HG02884 (cell line): ENCODE data around the gene ADCY10.

ENCODE experiments used
- ATAC-seq: cut with Tn5 transposase; IDR thresholded peaks from one replicate; pipeline ENCODE4 v1.9.1; 2021; ENCODE audit warnings: mild to moderate bottlenecking, moderate library complexity; ENCODE audit not compliant: unreplicated experiment

ADCY10 gene

DNA sequence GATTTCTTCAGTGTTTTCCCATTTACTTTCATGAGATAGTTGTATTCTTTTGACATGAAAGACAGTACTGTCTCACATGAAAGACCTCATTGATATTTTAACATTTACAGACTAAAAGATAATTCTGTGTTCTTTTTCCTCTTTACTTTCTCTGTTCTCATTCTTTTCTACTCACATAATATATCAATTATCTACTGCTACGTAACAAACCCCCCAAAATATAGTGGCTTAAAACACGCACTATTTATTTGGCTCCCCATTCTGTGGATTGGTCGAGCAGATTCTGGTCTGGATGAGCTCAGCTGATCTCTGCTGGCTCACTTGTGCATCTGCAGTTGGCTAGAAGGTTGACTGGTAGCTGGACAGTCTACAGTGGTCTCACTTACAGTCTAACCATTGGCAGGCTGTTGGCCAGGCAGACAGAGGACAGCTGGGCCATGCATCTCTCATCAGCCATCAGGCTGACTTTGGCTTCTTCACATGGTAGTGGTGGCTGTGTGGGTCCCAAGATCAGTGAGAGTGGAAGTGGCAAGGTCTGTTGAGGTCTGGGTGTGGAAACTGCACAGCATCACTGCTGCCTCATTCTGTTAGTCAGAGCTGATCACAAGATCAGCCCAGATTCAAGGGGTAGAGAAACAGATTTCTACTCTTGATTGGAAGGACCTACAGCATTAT, 128.9 kb downstream of the ADCY10 start:
- no peak for ATAC-seq

DNA sequence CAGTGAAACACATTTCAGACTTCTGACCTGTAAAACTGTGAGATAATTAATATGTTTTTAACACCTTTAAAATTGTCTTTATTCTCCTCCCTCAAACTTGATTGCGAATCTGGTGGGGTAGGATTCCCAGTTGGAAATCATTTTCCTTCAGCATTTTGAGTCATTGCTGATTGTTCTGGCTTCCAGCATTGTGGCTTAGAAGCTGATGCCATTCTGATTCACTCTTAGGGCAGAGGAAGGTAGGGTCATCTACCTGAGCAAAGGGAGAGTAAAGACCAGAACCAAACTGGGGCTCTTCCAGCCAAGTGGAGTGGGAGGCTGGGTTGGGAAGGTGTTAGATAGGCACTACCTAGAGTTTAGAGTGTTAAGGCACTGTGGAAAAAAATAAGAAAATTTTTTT, 131.0 kb downstream of the ADCY10 start:
- ATAC-seq = no peak

DNA sequence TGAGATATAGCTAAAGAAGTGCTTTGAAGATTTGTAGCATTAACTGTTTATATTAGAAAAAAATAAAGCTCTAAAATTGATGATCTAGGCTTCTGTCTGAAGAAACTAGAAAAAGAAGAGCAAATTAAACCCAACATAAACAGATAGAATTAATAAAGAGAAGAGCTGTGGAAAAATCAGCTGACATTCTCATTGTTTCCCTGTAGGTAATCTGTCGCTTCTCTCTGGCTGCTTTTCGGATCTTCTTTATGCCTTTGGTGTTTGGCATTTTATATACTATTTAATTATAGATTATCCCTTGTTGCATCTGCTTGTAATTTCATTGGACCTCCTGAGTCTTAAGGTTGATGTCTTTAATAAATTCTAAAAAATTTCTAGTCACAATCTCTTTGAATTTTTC, 132.4 kb downstream of the ADCY10 start:
- ATAC-seq = no peak

DNA sequence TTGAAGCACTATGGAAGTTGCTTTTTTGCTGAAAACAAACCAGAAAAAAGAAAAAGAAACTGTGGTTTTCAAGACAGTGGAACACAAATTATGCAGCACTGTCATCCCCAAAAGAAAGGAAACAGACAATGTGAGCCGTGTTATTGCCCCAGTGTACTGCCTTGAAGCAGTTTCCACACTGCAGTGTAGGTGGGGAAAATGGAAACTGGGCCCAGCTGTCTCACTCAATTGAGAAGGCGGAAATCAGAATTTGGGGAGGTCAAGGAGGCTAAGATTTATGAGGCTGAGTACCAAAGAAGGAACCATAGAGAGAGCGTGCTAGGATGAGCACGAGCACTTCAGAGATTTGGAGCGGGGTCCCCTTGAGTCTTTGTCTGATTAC, 136.7 kb downstream of the ADCY10 start:
- ATAC-seq = no peak

DNA sequence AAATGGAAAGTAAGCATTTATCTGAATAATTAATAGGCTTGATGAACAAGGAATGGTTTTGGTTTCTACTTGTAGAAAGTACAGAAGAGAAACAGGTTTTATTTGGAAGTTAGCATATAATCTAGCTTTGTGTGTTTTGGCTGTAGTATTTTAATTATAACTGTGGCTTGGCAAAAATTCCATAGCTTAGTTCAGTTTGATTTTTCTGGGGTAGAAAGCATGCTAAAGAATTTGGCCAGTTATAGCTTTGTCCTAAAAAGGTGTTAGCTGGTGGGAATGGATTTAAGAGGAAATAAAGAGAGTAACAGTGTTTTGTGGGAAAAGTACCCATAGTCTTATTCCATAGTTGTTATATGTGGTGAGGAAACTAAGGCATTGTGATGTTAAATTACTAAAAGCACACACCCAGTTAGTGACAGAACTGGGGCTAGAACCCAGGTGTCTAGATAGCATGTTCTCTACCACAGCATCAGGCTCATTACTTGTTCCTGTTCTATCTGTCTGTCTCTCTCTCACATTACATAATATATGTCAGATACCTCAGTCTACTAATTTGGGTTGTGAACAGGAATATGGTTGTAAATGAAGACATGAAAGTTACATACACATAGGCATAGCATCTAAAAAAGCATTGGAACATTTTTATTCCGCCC, 137.2 kb downstream of the ADCY10 start:
- ATAC-seq = no peak

DNA sequence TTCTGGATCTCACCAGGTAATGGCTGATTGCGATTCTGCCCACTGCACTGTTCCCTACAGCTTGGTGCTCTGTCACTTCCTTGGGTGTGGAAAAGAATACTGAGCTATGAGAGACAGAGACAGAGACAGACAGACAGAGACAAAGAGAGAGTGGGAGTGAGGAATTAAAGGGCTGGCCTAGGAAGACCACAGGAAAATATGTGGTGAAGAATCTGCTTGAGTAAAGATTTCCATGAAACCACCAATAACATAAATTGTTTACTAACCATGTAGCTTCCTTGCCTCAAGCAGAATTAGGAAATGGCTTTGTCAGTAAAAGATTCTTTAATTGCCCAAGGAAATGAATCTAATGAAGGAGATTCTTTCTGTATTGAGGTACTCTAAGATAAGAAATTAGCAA, 137.8 kb downstream of the ADCY10 start:
- ATAC-seq = no peak

DNA sequence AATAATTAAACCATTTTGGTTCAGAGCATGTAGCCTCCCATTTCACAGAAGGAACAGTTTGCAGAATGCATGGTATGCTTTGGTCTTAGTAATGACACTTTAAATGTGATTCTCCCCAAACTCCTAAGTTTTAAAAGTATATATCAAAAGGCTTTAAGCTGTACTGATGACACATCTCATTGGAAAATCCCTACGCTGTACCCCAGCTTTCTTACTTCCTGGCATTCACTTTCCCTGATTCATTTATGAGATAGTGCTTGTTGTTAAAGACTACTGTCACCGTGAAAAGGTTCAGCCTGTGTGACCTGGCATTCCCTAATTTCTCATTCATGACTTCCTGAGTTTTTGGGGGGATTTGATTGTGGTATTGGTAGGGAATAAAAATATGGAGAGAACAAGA, 138.8 kb downstream of the ADCY10 start:
- ATAC-seq = no peak

DNA sequence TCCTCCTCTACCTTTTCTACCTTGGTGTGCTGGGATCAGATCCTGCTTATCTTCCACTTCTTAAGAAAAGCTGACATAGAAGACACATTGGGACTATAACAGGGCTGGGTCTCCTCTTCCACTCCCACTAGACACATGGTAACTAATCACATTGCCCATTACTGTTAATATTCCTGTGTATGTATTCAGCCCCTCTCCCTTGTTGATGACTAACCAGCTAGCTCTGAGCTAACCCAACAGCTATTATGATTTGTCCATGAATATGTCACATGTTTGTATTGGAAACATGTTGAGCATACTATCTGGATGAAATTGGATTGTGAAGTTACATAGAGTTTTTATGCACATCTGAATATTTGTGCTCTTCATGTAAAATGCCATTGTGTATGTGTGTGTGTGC, 139.2 kb downstream of the ADCY10 start:
- ATAC-seq = no peak

DNA sequence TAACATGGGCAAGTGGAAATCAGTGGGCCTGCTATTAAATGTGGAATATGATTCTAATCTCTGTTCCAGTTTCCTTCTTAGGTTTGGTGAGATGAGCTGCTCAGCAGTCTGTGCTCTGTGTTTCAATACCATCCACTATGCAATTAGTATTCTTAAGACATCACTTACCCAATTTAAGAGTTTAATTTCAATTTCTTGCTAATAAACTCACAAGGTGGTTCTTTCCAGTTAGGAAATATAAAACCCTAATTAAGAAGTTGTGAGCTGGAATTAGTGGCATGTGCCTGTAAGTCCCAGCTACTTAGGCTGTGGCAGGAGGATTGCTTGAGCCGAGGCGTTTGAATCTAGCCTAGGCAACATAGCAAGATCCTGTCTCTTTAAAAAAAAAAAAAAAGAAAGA, 140.4 kb downstream of the ADCY10 start:
- no peak for ATAC-seq

DNA sequence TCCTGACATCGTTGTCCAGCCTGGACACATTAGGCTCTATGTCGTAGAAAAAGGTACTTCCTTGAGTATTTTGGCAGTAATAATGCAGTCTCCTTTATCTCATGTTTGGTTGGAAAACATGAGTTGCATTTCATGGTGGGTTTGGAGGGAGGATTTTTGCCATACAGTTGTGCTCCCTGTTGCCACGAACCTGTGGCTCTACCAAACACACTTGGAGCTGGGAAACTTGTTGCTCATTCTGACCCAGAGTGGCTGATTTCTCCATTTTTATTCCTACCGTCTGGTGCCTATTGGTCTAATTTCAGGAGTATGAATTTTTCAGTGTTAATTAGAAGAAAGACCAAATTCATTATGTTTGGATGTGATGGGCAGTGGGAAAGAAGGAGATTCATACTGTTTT, 141.5 kb downstream of the ADCY10 start:
- ATAC-seq = no peak

DNA sequence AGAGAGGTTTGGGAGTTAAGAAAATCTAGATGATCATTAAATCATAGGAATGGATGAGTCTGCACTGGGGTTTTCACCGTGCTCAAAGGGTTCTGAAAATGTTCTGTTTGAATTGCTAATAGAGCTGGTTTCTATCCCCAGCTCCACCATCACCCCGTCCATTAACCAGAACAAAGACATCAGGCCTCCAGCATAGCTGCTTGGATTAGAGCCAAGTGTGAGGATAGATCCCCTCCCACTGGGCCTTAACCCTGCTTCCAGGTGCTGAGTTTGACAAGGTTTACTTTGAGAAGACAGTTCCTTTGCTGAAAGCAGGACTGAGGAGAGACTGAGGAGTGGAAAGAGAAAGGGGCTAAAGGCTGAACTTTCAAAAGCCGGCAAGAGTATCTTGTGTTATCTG, 143.8 kb downstream of the ADCY10 start:
- ATAC-seq = no peak

DNA sequence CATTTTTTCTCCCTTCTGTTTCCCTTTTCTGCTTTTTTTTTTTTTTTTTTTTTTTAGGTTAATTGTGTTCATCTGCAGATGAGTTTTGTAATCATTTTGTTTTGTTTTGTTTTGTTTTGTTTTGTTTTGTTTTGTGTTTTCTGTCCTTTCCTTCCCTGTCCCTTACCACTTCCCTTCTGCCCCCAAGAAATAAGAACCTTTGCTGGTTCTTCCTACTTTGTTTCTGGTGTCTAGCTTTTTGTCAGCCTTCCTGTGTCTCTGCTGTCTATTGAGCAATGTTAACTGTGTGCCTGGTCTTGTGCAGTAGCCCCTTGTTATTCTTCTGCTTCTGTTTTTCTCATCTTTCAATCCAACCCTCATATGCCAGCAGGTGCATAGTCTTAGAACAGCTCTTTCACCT, 146.2 kb downstream of the ADCY10 start:
- no peak for ATAC-seq

DNA sequence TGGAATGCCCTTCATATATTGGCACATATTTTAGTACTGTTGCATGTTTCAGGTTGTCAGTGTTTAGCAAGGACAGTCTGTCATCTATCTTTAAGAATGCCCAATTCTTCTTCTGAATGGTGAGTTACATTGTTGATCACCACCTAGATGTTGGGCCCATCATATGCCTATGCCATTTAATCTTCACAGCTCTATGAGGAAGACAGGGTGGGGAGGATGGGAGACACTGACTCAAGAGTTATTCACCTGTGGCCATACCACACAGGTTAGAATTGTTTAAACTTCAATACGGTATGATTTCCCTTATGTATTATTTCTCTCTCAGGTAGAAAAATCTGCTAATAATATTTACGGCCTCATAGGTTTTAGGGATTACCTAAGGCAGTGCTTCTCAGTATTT, 147.4 kb downstream of the ADCY10 start:
- no peak for ATAC-seq

DNA sequence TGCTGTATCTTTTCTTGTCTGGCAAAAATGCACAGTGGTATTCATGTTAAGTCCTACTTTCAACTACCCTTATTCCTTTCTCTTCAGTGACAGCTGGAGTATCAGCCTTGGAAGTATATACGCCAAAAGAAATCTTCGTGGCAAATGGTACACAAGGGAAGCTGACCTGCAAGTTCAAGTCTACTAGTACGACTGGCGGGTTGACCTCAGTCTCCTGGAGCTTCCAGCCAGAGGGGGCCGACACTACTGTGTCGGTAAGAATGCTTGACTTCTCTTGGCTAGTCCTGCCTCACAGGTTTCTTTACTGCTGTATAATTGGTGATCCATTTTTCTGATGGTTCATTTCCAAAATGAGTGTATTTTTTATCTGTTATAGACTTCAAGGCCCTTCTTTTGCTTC, 148.4 kb downstream of the ADCY10 start:
- ATAC-seq = no peak

DNA sequence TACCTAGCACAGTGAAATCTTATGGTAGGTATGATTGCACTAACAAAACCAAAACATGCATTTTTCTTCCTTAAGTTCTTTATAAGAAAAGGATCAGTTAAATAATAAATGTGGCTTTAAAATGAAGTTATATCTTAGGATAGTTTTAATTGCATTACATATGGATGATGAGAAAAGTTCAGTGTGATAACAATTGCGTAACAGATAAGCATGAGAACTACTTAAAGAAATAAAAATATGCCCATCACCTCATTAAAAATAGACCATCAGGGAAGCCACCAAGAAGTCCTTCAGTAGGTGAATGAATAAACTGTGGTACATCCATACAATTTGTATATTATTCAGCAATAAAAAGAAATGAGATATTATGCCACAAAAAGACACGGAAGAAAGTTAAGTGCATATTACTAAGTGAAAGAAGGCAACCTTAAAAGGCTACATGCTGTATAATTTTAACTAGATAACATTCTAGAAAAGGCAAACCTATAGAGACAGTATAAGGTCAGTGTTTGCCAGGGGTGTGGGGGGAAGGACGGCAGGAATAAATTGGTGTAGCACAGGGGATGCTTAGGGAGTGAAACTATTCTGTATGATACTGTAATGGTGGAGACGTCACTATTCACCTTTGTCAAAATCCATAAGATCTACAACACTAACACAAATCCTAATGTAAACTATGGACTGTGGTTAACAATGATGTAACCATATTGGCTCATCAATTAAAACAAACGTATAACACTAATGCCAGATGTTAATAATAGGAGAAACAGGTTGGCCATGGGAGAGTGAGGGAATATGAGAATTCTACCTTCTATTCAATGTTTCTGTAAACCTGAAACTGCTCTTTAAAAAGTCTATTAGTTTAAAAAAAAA, 149.2 kb downstream of the ADCY10 start:
- no peak for ATAC-seq

DNA sequence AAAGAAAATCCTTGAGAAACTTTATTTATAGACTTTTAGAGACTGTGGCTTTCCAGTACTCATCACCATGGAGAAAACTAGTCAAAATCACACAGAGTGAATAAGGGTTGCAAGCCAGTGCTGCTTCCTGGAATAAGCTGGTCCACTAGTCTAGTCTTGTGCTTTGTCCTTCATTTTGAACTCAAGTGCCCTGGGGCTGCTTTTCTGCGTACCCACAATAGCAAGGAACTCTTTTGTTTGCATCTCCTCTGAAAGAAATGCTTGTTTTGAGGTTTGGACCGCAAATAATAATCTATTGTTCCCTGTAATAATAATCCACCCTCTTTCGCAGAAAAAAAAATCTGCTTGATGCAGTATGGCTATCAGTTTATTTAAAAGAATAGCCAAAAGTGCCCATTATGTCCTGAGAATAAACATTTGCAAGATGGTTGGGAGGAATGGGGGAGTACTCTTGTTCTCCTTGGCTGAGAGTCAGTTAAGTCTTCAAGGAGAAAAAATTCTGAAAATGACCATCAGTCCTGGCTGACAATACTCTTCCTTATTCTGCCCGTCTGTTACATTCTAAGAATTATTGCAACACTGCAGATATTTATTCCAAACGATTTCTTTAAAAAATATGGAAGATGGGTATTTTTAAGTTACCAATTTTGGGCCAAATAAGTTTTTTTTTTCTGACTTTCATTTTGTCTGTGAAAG, 150.3 kb downstream of the ADCY10 start:
- no peak for ATAC-seq

DNA sequence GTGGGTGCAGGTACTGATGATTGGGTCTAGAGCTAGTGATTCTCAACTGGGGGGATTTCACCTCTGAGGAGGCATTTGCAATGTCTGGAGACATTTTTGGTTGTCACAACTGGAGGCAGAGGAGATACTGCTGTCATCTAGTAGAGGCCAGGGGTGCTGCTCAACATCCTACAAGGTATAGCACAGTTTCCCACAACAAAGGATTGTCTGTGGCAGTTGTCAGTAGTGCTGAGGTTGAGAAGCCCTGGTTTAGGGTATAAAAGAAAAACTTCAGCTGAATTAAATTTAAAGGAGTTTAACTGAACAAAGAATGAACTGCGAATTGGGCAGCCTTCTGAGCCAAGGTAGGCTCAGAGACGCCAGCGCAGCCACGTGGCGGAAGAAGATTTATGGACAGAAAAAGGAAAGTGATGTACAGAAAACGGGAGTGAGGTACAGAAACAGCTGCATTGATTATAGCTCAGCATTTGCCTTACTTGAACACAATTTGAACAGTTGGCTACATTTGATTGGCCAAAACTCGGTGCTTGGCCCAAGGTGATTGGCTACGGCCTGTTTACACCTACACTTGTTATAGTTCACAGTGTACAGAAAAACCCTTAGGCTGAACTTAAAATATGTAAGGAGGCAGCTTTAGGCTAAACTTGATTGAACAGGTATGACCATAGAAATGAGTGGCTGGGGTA, 151.7 kb downstream of the ADCY10 start:
- no peak for ATAC-seq

DNA sequence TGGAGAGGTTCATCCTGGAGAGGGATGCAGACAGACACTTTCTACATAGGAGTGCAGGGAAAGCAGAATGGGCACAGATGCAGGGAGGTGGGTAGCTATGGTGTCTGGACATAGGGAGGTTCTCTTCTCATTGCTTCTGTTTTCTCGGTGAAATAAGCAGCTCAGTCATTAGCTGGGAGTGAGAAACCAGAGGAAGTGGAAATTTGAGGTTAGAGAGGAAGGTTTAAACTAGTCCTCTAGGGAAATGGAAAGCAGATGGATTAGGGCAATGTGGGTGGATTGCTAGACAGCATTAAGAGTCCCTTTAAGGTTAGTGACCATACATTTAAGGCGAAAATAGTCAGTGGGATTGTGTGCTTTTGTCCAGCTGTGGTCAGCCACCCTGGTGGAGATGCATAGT, 152.5 kb downstream of the ADCY10 start:
- no peak for ATAC-seq
